Activated T-cell treated with anti-CD3 and anti-CD28 coated beads, Interleukin-2, amount 50 U/mL, for 1 hour (primary cell): ENCODE measurements around the gene POLR2H.

Experiments used
- DNase-seq: peaks from one replicate; pipeline ENCODE4 v3.0.0-alpha.2; 2020

Gene POLR2H

GRCh38 chr3:184353546-184353941, 8.0 kb upstream of the POLR2H start:
- DNase-seq, result no peak

- peak; percentile 72 for DNase-seq
Observed at GRCh38 chr3:184354121-184354728, 7.3 kb upstream of the POLR2H start.

- DNase-seq, result no peak
Observed at GRCh38 chr3:184354754-184355153, 6.8 kb upstream of the POLR2H start.

GRCh38 chr3:184355261-184356040, 6.1 kb upstream of the POLR2H start:
- DNase-seq, result no peak

GRCh38 chr3:184357248-184358123, 4.0 kb upstream of the POLR2H start:
- DNase-seq, result no peak

GRCh38 chr3:184358124-184358767, 3.3 kb upstream of the POLR2H start:
- no peak for DNase-seq

GRCh38 chr3:184358921-184359350, 2.6 kb upstream of the POLR2H start:
- DNase-seq, result no peak

- no peak for DNase-seq
Observed at GRCh38 chr3:184359610-184360009, 1.9 kb upstream of the POLR2H start.

GRCh38 chr3:184360070-184360928, 1.2 kb upstream of the POLR2H start:
- no peak for DNase-seq

- no peak for DNase-seq
Observed at GRCh38 chr3:184360929-184361531, 480 bp upstream of the POLR2H start.

- peak; percentile 52 for DNase-seq
Observed at GRCh38 chr3:184361932-184362667, 590 bp downstream of the POLR2H start.

GRCh38 chr3:184362668-184363546, 1.4 kb downstream of the POLR2H start:
- DNase-seq, result peak; percentile 88

- DNase-seq, result no peak
Observed at GRCh38 chr3:184366619-184367289, 5.2 kb downstream of the POLR2H start.

GRCh38 chr3:184368116-184368515, 6.6 kb downstream of the POLR2H start:
- no peak for DNase-seq

GRCh38 chr3:184368586-184369183, 7.2 kb downstream of the POLR2H start:
- DNase-seq, result no peak

- peak; percentile 63 for DNase-seq
Observed at GRCh38 chr3:184371570-184372018, 10.1 kb downstream of the POLR2H start.

- no peak for DNase-seq
Observed at GRCh38 chr3:184372296-184372821, 10.8 kb downstream of the POLR2H start.

GRCh38 chr3:184372911-184373310, 11.4 kb downstream of the POLR2H start:
- no peak for DNase-seq
